Measurements from ENCODE around the gene CNTNAP2.

GRCh38 chr7:146172112-146172511 is 55.5 kb downstream of the CNTNAP2 start:
- TF ChIP-seq POLR2AphosphoS5 (IDR thresholded peaks at IDR 0.05; ENCODE audit: low read depth, low read length) (no peak), POLR2A (IDR thresholded peaks at IDR 0.05; ENCODE audit: low read depth, low read length) (no peak), TAF1 (IDR thresholded peaks at IDR 0.05; ENCODE audit: low read depth, low read length) (no peak), SPI1 (IDR thresholded peaks at IDR 0.05; ENCODE audit: low read depth, low read length) (no peak), POU2F2 (IDR thresholded peaks at IDR 0.05; ENCODE audit: low read depth, low read length) (no peak)
